Heart right ventricle (tissue), 16 donors: ENCODE data around the gene CYP2R1. TPM values are rescaled to one million over a fixed set of nuclear protein-coding genes. Genes with fewer than 3 reads are reported as not detected.

ENCODE experiments used
- ATAC-seq, 8 donors: fragments of 200-7000 bp; cut with Tn5 transposase; one replicate each; pipeline ENCODE4 v1.9.1; 2020; ENCODE audit warnings: mild to moderate bottlenecking in 8 of 8, moderate library complexity in 8 of 8, moderate number of reproducible peaks in 1 of 8
- DNase-seq, 2 donors: peaks; one replicate each; pipeline ENCODE4 v3.0.0-alpha.2; 2020
- H3K27ac ChIP-seq, 10 donors: fragments of 200-600 bp; sonication (generic) in 2 of 10; one replicate each; pipeline versions ENCODE4 v1.5.0 to v1.8.0; 2020 to 2022; ENCODE audit warnings: mild to moderate bottlenecking in 3 of 10
- H3K27me3 ChIP-seq, 7 donors: fragments of 200-600 bp; one replicate each; pipeline ENCODE4 v1.8.0; 2021 to 2022; ENCODE audit warnings: mild to moderate bottlenecking in 2 of 7
- H3K36me3 ChIP-seq, 9 donors: fragments of 200-600 bp; sonication (generic) in 1 of 9; one replicate each; pipeline versions ENCODE4 v1.5.0 to v1.8.0; 2020 to 2022; ENCODE audit warnings: mild to moderate bottlenecking in 2 of 9
- H3K4me1 ChIP-seq, 9 donors: fragments of 200-600 bp; sonication (generic) in 1 of 9; one replicate each; pipeline versions ENCODE4 v1.5.0 to v1.8.0; 2020 to 2022; ENCODE audit warnings: mild to moderate bottlenecking in 4 of 9
- H3K4me3 ChIP-seq, 10 donors: fragments of 200-600 bp; sonication (generic) in 2 of 10; one replicate each; pipeline versions ENCODE4 v1.5.0 to v1.8.0; 2020 to 2022; ENCODE audit warnings: mild to moderate bottlenecking in 7 of 10, moderate library complexity in 2 of 10
- H3K9me3 ChIP-seq, 11 donors: fragments of 200-600 bp in 10 of 11; sonication (generic) in 2 of 11; one replicate each; pipeline versions ENCODE4 v1.5.0 to v1.8.0; 2013 to 2022; ENCODE audit warnings: mild to moderate bottlenecking in 2 of 11, control low read depth in 1 of 11, moderate library complexity in 1 of 11
- CTCF ChIP-seq, 9 donors: fragments of 200-600 bp; sonication (generic) in 2 of 9; IDR thresholded peaks; one replicate each; pipeline versions ENCODE4 v1.5.0 to v1.8.0; 2021 to 2022; ENCODE audit warnings: antibody characterized with exemption in 9 of 9, mild to moderate bottlenecking in 5 of 9, moderate library complexity in 1 of 9
- WGBS, 2 donors: extraction: QIAGEN DNeasy Blood & Tissue Kit; methylation state at CpG; one replicate each; pipeline ENCODE4 v1.1.7; 2013; ENCODE audit warnings: inconsistent platforms in 1 of 2; 5-methylcytosine and 5-hydroxymethylcytosine counted together
- intact Hi-C, 10 donors: fragments of 100-400 bp; cut with DNase I; formaldehyde crosslinking; loops; one replicate each; pipeline versions ENCODE4 v1.11.1 to v1.14.2; 2022
- polyA plus RNA-seq, 2 donors: library from polyadenylated mRNA; stranded (reverse); fragments of 200-250 nt; gene quantifications; one replicate each; pipeline ENCODE4 v1.2.3, GENCODE V29; 2013
- total RNA-seq, 10 donors: library from RNA; stranded (reverse); fragmentation: NEBNext Ultra II Directional in 3 of 10; extraction: Animal tissue kit (Norgen Biotek cat#: 25700) in 3 of 10; gene quantifications; one replicate each; pipeline versions ENCODE4 v1.2.1 to v1.2.4, GENCODE V29; 2021 to 2023
- donor health status: Arrhythmogenic right ventricular cardiomyopathy.
- donor health status: ischemic (EF 13 %, LVEDD 7.1; RV severe dilation, severe dysfunction).
- donor health status: healthy with polysubstance abuse.
- donor health status: DM: no; HTN: yes; CAD: no.
- donor health status: DM: no; HTN: no; CAD: no.
- donor health status: ischemic (EF 25% LVEDD 6.9; RV normal size, moderate dysfunction).
- donor health status: ischemic (EF 25% LVEDD 5.7; RV mildly dilated, moderate dysfunction).
- donor health status: healthy.
- donor health status: DM: yes; HTN: yes; CAD: no.
- donor health status: Ischemic cardiomyopathy.
- donor health status: ischemic (EF 35%, LVEDD 5.7; RV mildly dilated, moderate dysfunction).
- donor health status: nonischemic (EF 11% LVEDD 7.7; RV severe dilation, severe dysfunction).
- donor health status: DM: yes; HTN: yes; CAD: no.
- donor health status: PGD.
- donor health status: ischemic (EF 29% LVEDD 5.4; RV normal size, mild dysfunction).
- donor health status: nonischemic (EF 23%, LVEDD 6.1; RV moderate dilation, normal function).

CYP2R1 gene
- total and polyA plus RNA-seq, 12 donors, result 4.6 to 34.6 (median 6.8) TPM

- intact Hi-C loops, result loop anchor here in 3 of 10 donors (10.0 kb wide), 2 partner anchors 254 to 384 kb away; partner anchors contain the start of gene PDE3B (in 2 of the 3)
- H3K4me3 ChIP-seq, result no peak overlapping the region
- TF ChIP-seq CTCF (IDR thresholded peaks at IDR 0.05), result no peak
- 84 to 94% methylated on average over 2 of the region's 2 CpGs for WGBS, 2 donors
- no peak for DNase-seq
- H3K27ac ChIP-seq, result no peak overlapping the region
- ATAC-seq, result no peak
- no peaks in the 10 kb centered on the region for H3K27me3 ChIP-seq
- no peaks in the 10 kb centered on the region for H3K36me3 ChIP-seq
- H3K9me3 ChIP-seq, result no peaks in the 10 kb centered on the region
- peaks cover 0 to 14% (median 0%) of the 10 kb centered on the region in 9 donors for H3K4me1 ChIP-seq
These were observed 6.9 kb upstream of the CYP2R1 start for GRCh38 chr11:14898906-14899305.

- Histone ChIP-seq H3K4me1 (peaks cover 0 to 14% (median 0%) of the 10 kb centered on the region in 9 donors), H3K9me3 (no peaks in the 10 kb centered on the region), H3K4me3 (no peak overlapping the region), H3K27ac (no peak overlapping the region), H3K27me3 (no peaks in the 10 kb centered on the region), H3K36me3 (no peaks in the 10 kb centered on the region)
- intact Hi-C loops, result loop anchor here in 3 of 10 donors (10.0 kb wide), 2 partner anchors 254 to 384 kb away; partner anchors contain the start of gene PDE3B (in 2 of the 3)
- 78 to 87% methylated on average over 3 of the region's 3 CpGs for WGBS, 2 donors
- ATAC-seq, result no peak
- no peak for DNase-seq
- no peak for TF ChIP-seq CTCF (IDR thresholded peaks at IDR 0.05)
These were observed 6.3 kb upstream of the CYP2R1 start for GRCh38 chr11:14898355-14898754.

GRCh38 chr11:14894657-14895598 is 2.9 kb upstream of the CYP2R1 start:
- Histone ChIP-seq H3K27ac (peak overlapping the region in 1 of 10 donors; percentile 65), H3K36me3 (no peaks in the 10 kb centered on the region), H3K4me1 (peaks cover 0 to 35% (median 9%) of the 10 kb centered on the region in 9 donors), H3K4me3 (no peak overlapping the region), H3K27me3 (no peaks in the 10 kb centered on the region), H3K9me3 (no peaks in the 10 kb centered on the region)
- no peak for TF ChIP-seq CTCF (IDR thresholded peaks at IDR 0.05)
- intact Hi-C loops, result loop anchor here in 6 of 10 donors (5.0 to 10.0 kb wide), 5 partner anchors 250 to 380 kb away; partner anchors contain the start of genes PDE3B (in 3 of the 6) and PSMA1 (in 3 of the 6)
- DNase-seq (peak in 1 of 2 donors; percentile 27), ATAC-seq (no peak)
- WGBS, 2 donors, result 66 to 73% methylated on average over 5 of the region's 5 CpGs

GRCh38 chr11:14892577-14892976 is 546 bp upstream of the CYP2R1 start:
- no peak for ATAC-seq
- WGBS, 2 donors, result 82 to 85% methylated on average over 2 of the region's 2 CpGs
- Histone ChIP-seq H3K4me3 (peak overlapping the region in 9 of 10 donors; percentile 57 to 94 (median 85)), H3K9me3 (no peaks in the 10 kb centered on the region), H3K27ac (peak overlapping the region in 8 of 10 donors; percentile 16 to 96 (median 90)), H3K36me3 (no peaks in the 10 kb centered on the region), H3K4me1 (peaks cover 0 to 36% (median 10%) of the 10 kb centered on the region in 9 donors), H3K27me3 (no peaks in the 10 kb centered on the region)
- no peak for DNase-seq
- TF ChIP-seq CTCF (IDR thresholded peaks at IDR 0.05), result no peak
- intact Hi-C loops, result loop anchor here in 7 of 10 donors (2.0 to 10.0 kb wide), 6 partner anchors 248 to 378 kb away; partner anchors contain the start of genes PSMA1 (in 4 of the 7) and PDE3B (in 3 of the 7)
